Measurements from ENCODE around the gene ADAM12.
A peak's percentile ranks its signal among the peaks of the same experiment; 100 is the strongest.

ADAM12 gene

GRCh38 chr10:126135177-126135576 lies 253.1 kb downstream of the ADAM12 start:
- no peak for DNase-seq

GRCh38 chr10:126133906-126134656 lies 254.2 kb downstream of the ADAM12 start:
- DNase-seq, result no peak

GRCh38 chr10:126133082-126133620 lies 255.1 kb downstream of the ADAM12 start:
- no peak for DNase-seq

- DNase-seq, result no peak
Observed at GRCh38 chr10:126131341-126131740, 256.9 kb downstream of the ADAM12 start.

GRCh38 chr10:126130271-126130710 lies 258.0 kb downstream of the ADAM12 start:
- DNase-seq, result no peak

- DNase-seq, result no peak
Observed at GRCh38 chr10:126129026-126129425, 259.3 kb downstream of the ADAM12 start.

- no peak for DNase-seq
Observed at GRCh38 chr10:126128581-126128980, 259.7 kb downstream of the ADAM12 start.

- no peak for DNase-seq
Observed at GRCh38 chr10:126127481-126128029, 260.7 kb downstream of the ADAM12 start.

GRCh38 chr10:126126866-126127265 lies 261.4 kb downstream of the ADAM12 start:
- no peak for DNase-seq

GRCh38 chr10:126126023-126126422 lies 262.3 kb downstream of the ADAM12 start:
- no peak for DNase-seq

GRCh38 chr10:126124668-126125349 lies 263.5 kb downstream of the ADAM12 start:
- no peak for DNase-seq

GRCh38 chr10:126124046-126124445 lies 264.2 kb downstream of the ADAM12 start:
- no peak for DNase-seq

- DNase-seq, result no peak
Observed at GRCh38 chr10:126123466-126123865, 264.8 kb downstream of the ADAM12 start.

GRCh38 chr10:126122881-126123280 lies 265.4 kb downstream of the ADAM12 start:
- no peak for DNase-seq

GRCh38 chr10:126119599-126119998 lies 268.7 kb downstream of the ADAM12 start:
- DNase-seq, result no peak

GRCh38 chr10:126118476-126118875 lies 269.8 kb downstream of the ADAM12 start:
- DNase-seq, result peak in 1 of 3 experiments; percentile 4

- DNase-seq, result no peak
Observed at GRCh38 chr10:126117196-126117595, 271.1 kb downstream of the ADAM12 start.

GRCh38 chr10:126115886-126116285 lies 272.4 kb downstream of the ADAM12 start:
- no peak for DNase-seq

GRCh38 chr10:126114884-126115555 lies 273.3 kb downstream of the ADAM12 start:
- no peak for DNase-seq

GRCh38 chr10:126111516-126111915 lies 276.8 kb downstream of the ADAM12 start:
- DNase-seq, result no peak

- no peak for DNase-seq
Observed at GRCh38 chr10:126110489-126111180, 277.6 kb downstream of the ADAM12 start.

GRCh38 chr10:126109893-126110292 lies 278.4 kb downstream of the ADAM12 start:
- no peak for DNase-seq

GRCh38 chr10:126108693-126109092 lies 279.6 kb downstream of the ADAM12 start:
- no peak for DNase-seq

Measured in NCI-H1417 (cell line).